ENCODE results near the gene DHRS2. TPM values are rescaled to one million over a fixed set of nuclear protein-coding genes. Genes with fewer than 3 reads are reported as not detected.
A peak's percentile ranks its signal among the peaks of the same experiment; 100 is the strongest.

The DHRS2 gene
- total RNA-seq, 1 donor from 2014 or later = not detected

DNA sequence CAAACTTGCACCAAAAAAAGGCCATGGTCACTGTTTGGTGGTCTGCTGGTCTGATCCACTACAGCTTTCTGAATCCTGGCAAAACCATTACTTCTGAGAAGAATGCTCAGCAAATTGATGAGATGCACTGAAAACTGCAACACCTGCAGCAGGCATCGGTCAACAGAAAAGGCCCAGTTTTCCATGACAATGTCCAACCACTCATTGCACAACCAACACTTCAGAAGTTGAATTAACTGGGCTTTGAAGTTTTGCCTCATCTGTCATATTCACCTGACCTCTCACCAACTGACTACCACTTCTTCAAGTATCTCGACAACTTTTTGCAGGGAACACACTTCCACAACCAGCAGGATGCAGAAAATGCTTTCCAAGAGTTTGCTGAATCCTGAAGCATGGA, 7.0 kb upstream of the DHRS2 start:
- no peaks in the 10 kb centered on the region for H3K36me3 Mint-ChIP-seq (ENCODE audit: low read depth, unreplicated experiment)
- no peaks in the 10 kb centered on the region for H3K9me3 Mint-ChIP-seq (ENCODE audit: unreplicated experiment)
- no peak for DNase-seq (ENCODE audit: low spot score)
- no peak overlapping the region for H3K4me3 Mint-ChIP-seq (ENCODE audit: unreplicated experiment)
- H3K27me3 Mint-ChIP-seq (ENCODE audit: unreplicated experiment) = peaks cover 2% of the 10 kb centered on the region
- TF ChIP-seq, protein P1, sequence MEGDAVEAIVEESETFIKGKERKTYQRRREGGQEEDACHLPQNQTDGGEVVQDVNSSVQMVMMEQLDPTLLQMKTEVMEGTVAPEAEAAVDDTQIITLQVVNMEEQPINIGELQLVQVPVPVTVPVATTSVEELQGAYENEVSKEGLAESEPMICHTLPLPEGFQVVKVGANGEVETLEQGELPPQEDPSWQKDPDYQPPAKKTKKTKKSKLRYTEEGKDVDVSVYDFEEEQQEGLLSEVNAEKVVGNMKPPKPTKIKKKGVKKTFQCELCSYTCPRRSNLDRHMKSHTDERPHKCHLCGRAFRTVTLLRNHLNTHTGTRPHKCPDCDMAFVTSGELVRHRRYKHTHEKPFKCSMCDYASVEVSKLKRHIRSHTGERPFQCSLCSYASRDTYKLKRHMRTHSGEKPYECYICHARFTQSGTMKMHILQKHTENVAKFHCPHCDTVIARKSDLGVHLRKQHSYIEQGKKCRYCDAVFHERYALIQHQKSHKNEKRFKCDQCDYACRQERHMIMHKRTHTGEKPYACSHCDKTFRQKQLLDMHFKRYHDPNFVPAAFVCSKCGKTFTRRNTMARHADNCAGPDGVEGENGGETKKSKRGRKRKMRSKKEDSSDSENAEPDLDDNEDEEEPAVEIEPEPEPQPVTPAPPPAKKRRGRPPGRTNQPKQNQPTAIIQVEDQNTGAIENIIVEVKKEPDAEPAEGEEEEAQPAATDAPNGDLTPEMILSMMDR (IDR thresholded peaks at IDR 0.05; ENCODE audit: unreplicated experiment) = no peak
- H3K4me1 Mint-ChIP-seq (ENCODE audit: unreplicated experiment) = peaks cover 20% of the 10 kb centered on the region
- H3K27ac Mint-ChIP-seq (ENCODE audit: unreplicated experiment) = no peak overlapping the region

DNA sequence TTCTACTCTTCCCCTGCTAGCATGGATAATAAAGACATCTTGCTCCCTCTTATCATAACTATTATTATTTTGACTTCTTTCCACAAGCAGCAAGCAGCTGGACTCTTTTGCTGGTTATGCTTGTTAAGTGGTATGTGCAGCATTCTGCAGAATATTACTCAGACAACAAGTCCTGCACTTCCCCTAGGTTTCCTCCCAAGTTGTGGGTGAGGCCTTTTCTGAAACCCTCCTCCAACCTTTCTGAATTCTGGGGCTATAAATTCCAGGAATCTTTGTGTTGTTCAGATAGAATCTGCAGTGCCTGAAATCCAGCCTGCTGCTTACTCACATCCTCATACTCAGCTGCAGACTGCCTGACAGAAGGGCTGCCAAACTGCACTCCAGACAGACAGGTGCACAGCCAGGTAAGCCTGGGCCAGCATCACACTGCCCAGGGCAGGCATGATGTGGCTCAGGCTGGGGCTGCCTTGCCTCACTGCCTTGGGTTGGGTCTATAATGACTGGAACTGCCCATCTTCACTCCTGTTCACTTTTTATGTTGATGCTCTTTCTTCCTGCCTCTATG, 6.2 kb upstream of the DHRS2 start:
- TF ChIP-seq, protein P1 (IDR thresholded peaks at IDR 0.05; ENCODE audit: unreplicated experiment) = no peak
- H3K9me3 Mint-ChIP-seq (ENCODE audit: unreplicated experiment) = no peaks in the 10 kb centered on the region
- no peak for DNase-seq (ENCODE audit: low spot score)
- H3K27me3 Mint-ChIP-seq (ENCODE audit: unreplicated experiment) = peaks cover 2% of the 10 kb centered on the region
- H3K27ac Mint-ChIP-seq (ENCODE audit: unreplicated experiment) = no peak overlapping the region
- peaks cover 24% of the 10 kb centered on the region for H3K4me1 Mint-ChIP-seq (ENCODE audit: unreplicated experiment)
- H3K4me3 Mint-ChIP-seq (ENCODE audit: unreplicated experiment) = no peak overlapping the region
- H3K36me3 Mint-ChIP-seq (ENCODE audit: low read depth, unreplicated experiment) = no peaks in the 10 kb centered on the region

GRCh38 chr14:23630687-23631086, 5.5 kb upstream of the DHRS2 start:
- Mint-ChIP-seq H3K36me3 (ENCODE audit: low read depth, unreplicated experiment) (no peaks in the 10 kb centered on the region), H3K27me3 (ENCODE audit: unreplicated experiment) (peaks cover 2% of the 10 kb centered on the region), H3K9me3 (ENCODE audit: unreplicated experiment) (no peaks in the 10 kb centered on the region), H3K4me3 (ENCODE audit: unreplicated experiment) (no peak overlapping the region), H3K27ac (ENCODE audit: unreplicated experiment) (no peak overlapping the region), H3K4me1 (ENCODE audit: unreplicated experiment) (peaks cover 24% of the 10 kb centered on the region)
- TF ChIP-seq, protein P1 (IDR thresholded peaks at IDR 0.05; ENCODE audit: unreplicated experiment) = no peak
- no peak for DNase-seq (ENCODE audit: low spot score)

GRCh38 chr14:23631234-23631633, 4.9 kb upstream of the DHRS2 start:
- TF ChIP-seq, protein P1 (IDR thresholded peaks at IDR 0.05; ENCODE audit: unreplicated experiment) = no peak
- H3K27ac Mint-ChIP-seq (ENCODE audit: unreplicated experiment) = no peak overlapping the region
- H3K4me3 Mint-ChIP-seq (ENCODE audit: unreplicated experiment) = no peak overlapping the region
- H3K27me3 Mint-ChIP-seq (ENCODE audit: unreplicated experiment) = peaks cover 2% of the 10 kb centered on the region
- H3K4me1 Mint-ChIP-seq (ENCODE audit: unreplicated experiment) = peaks cover 24% of the 10 kb centered on the region
- DNase-seq (ENCODE audit: low spot score) = no peak
- no peaks in the 10 kb centered on the region for H3K9me3 Mint-ChIP-seq (ENCODE audit: unreplicated experiment)
- H3K36me3 Mint-ChIP-seq (ENCODE audit: low read depth, unreplicated experiment) = no peaks in the 10 kb centered on the region

DNA sequence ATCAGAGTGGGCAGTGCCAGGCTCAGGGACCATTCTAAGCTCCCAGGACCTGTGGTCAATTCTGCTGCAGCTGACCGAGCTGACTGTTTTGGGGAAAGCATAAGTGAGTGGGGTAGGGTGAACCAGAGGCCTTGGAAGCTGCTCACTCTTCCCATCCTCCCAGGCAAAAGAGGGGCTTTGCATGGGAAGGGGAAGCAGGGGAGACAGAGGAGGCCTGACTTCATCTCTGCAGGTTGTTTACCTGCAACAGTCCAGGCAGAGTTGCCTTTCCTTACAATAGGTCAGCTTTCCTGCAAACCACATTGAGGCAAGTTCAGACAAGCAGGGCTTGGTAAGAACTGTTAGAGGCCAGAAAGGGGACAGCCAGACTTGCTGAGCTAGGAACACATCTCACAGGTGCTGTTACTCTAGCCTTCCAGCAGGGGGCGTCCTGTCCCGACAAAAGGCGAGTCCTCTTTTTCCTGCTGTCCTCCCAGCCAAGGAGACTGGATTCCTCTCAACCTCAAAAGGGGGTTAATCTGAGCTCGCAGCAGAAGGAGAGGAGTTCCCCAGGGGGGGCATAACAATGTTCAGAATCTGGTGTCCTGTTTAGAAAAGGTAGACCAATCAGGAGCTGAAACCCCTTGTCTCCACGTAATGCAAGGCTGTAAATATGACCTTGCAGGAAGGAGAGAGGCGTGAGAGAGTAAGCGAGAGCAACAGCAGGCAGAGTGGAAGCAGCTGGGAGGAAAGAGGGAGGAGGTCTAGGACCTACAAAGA, 4.3 kb upstream of the DHRS2 start:
- no peaks in the 10 kb centered on the region for H3K9me3 Mint-ChIP-seq (ENCODE audit: unreplicated experiment)
- H3K27ac Mint-ChIP-seq (ENCODE audit: unreplicated experiment) = peak overlapping the region; percentile 25
- TF ChIP-seq, protein P1 (IDR thresholded peaks at IDR 0.05; ENCODE audit: unreplicated experiment) = peak; percentile 98
- H3K4me3 Mint-ChIP-seq (ENCODE audit: unreplicated experiment) = no peak overlapping the region
- H3K4me1 Mint-ChIP-seq (ENCODE audit: unreplicated experiment) = peaks cover 24% of the 10 kb centered on the region
- H3K36me3 Mint-ChIP-seq (ENCODE audit: low read depth, unreplicated experiment) = no peaks in the 10 kb centered on the region
- H3K27me3 Mint-ChIP-seq (ENCODE audit: unreplicated experiment) = peaks cover 2% of the 10 kb centered on the region
- DNase-seq (ENCODE audit: low spot score) = peak; percentile 92

Data from endothelial cell (in vitro differentiated cells).